ENCODE measurements around the gene RAPGEF1. TPM values are rescaled to one million over a fixed set of nuclear protein-coding genes. Genes with fewer than 3 reads are reported as not detected.

RAPGEF1 gene
- polyA plus RNA-seq, 1 donor from 2014 or later, result 23.6 TPM

DNA sequence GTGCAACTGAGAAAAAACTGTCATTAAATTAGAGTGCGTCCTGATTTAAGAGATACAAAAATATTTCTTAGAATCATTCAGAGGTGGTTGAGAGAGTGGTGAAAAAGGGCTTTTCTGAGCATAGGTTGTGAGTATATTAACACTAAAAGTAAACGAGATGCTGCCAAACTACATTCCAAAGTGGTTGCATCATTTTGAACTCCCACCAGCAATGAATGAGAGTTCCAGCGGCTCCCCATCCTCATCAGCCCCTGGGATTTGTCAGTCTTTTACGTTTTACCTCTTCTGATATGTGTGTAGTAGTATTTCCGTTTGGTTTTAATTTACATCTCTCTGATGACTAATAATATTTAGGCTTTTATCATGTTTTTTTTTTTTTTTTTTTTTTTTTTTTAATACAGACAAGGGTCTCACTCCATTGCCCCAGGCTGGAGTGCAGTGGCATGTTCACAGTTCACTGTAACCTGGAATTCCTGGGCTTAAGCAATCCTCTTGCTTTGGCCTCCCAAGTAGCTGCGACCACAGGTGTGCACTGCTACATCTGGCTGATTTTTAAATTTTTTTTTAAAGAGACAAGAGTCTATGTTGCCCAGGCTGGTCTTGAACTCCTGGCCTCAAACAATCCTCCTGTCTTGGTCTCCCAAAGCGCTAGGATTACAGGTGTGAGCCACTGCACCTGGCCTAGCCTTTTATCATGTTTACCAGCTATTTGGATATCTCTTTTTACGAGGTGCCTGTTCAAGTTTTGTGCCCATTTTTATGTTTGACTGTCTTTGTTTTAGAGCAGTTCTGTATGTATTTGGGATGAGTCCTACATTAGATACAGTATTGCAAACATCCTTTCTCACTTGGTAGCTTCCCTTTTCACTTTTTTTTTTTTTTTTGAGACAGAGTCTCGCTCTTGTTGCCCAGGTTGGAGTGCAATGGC is 177.6 kb downstream of the RAPGEF1 start:
- no peak for TF ChIP-seq SMC3 (conservative IDR thresholded peaks at IDR 0.05; ENCODE audit: poor library complexity)
- TF ChIP-seq MXI1 (conservative IDR thresholded peaks at IDR 0.05; ENCODE audit: poor library complexity, severe bottlenecking), result no peak
- TF ChIP-seq EZH2 (IDR thresholded peaks at IDR 0.05; ENCODE audit: borderline replicate concordance, insufficient read depth, low read length, poor library complexity, severe bottlenecking), result no peak
- TF ChIP-seq, protein P1, sequence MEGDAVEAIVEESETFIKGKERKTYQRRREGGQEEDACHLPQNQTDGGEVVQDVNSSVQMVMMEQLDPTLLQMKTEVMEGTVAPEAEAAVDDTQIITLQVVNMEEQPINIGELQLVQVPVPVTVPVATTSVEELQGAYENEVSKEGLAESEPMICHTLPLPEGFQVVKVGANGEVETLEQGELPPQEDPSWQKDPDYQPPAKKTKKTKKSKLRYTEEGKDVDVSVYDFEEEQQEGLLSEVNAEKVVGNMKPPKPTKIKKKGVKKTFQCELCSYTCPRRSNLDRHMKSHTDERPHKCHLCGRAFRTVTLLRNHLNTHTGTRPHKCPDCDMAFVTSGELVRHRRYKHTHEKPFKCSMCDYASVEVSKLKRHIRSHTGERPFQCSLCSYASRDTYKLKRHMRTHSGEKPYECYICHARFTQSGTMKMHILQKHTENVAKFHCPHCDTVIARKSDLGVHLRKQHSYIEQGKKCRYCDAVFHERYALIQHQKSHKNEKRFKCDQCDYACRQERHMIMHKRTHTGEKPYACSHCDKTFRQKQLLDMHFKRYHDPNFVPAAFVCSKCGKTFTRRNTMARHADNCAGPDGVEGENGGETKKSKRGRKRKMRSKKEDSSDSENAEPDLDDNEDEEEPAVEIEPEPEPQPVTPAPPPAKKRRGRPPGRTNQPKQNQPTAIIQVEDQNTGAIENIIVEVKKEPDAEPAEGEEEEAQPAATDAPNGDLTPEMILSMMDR (IDR thresholded peaks at IDR 0.05; ENCODE audit: poor library complexity, severe bottlenecking), result no peak
- no peak for TF ChIP-seq TAF1 (IDR thresholded peaks at IDR 0.05; ENCODE audit: low read depth)
- TF ChIP-seq REST (IDR thresholded peaks at IDR 0.05; ENCODE audit: borderline replicate concordance), result no peak
- TF ChIP-seq POLR2AphosphoS5 (IDR thresholded peaks at IDR 0.05), result no peak
- no peak for TF ChIP-seq EP300 (conservative IDR thresholded peaks at IDR 0.05; ENCODE audit: poor library complexity, severe bottlenecking)
- no peak for TF ChIP-seq RAD21 (conservative IDR thresholded peaks at IDR 0.05)
- H3K4me3 ChIP-seq (ENCODE audit: low read length), result no peak overlapping the region
- no peaks in the 10 kb centered on the region for H3F3A ChIP-seq (ENCODE audit: insufficient read depth, low read length, poor library complexity, severe bottlenecking)
- H3K79me2 ChIP-seq (replicated peaks; ENCODE audit: insufficient read depth, low read length), result no peaks in the 10 kb centered on the region
- no peaks in the 10 kb centered on the region for H4K20me1 ChIP-seq (ENCODE audit: insufficient read depth)
- no peak overlapping the region for H3K4me2 ChIP-seq (ENCODE audit: low read length)
- no peaks in the 10 kb centered on the region for H3K9me3 ChIP-seq (ENCODE audit: low read length)
- H3K9me2 ChIP-seq (ENCODE audit: insufficient read depth, low read length), result no peaks in the 10 kb centered on the region
- H3K27ac ChIP-seq (ENCODE audit: low read length), result no peak overlapping the region
- no peaks in the 10 kb centered on the region for H3K27me3 ChIP-seq (ENCODE audit: insufficient read depth, low read depth, low read length)
- H3K36me3 ChIP-seq (ENCODE audit: insufficient read depth, low read length), result no peaks in the 10 kb centered on the region
- no peak overlapping the region for H3K9ac ChIP-seq (ENCODE audit: low read length)
- H2AFZ ChIP-seq (ENCODE audit: low read depth, low read length), result no peak overlapping the region

DNA sequence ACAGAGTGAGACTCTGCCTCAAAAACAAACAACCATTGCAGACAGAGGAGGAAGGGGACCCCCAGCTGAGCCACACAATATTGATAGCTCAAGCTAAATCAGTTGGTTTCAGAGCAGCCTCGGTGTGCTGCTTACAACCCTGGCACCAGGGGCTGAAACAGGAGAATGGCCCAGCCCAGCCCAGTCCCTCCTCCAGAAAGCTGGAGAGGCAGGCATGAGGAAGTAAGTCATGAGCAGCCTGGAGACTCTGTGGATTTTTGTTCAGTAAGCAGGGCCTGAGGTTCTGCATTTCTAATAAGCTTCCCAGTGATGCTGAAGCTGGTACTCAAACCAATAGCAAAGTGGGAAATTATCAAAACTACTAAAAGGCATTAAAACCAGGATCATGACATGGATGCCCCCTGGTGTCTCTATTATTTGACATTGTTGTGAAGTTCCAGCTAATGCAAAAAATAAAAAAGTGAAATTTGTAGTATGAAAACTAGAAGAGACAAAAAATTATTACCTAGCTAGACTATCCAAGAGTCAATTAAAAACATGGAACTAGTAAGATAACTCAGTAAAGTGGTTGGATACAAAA is 180.4 kb downstream of the RAPGEF1 start:
- Histone ChIP-seq H4K20me1 (ENCODE audit: insufficient read depth) (no peaks in the 10 kb centered on the region), H3K9me3 (ENCODE audit: low read length) (no peaks in the 10 kb centered on the region), H3K27ac (ENCODE audit: low read length) (no peak overlapping the region), H3K36me3 (ENCODE audit: insufficient read depth, low read length) (no peaks in the 10 kb centered on the region), H3K9me2 (ENCODE audit: insufficient read depth, low read length) (no peaks in the 10 kb centered on the region), H3K27me3 (ENCODE audit: insufficient read depth, low read depth, low read length) (peaks cover 15% of the 10 kb centered on the region), H3K9ac (ENCODE audit: low read length) (no peak overlapping the region), H3K4me3 (ENCODE audit: low read length) (no peak overlapping the region), H3K79me2 (replicated peaks; ENCODE audit: insufficient read depth, low read length) (no peaks in the 10 kb centered on the region), H2AFZ (ENCODE audit: low read depth, low read length) (no peak overlapping the region), H3F3A (ENCODE audit: insufficient read depth, low read length, poor library complexity, severe bottlenecking) (no peaks in the 10 kb centered on the region), H3K4me2 (ENCODE audit: low read length) (no peak overlapping the region)
- TF ChIP-seq REST (IDR thresholded peaks at IDR 0.05; ENCODE audit: borderline replicate concordance), result no peak
- TF ChIP-seq POLR2AphosphoS5 (IDR thresholded peaks at IDR 0.05), result no peak
- no peak for TF ChIP-seq RAD21 (conservative IDR thresholded peaks at IDR 0.05)
- TF ChIP-seq, protein P1 (IDR thresholded peaks at IDR 0.05; ENCODE audit: poor library complexity, severe bottlenecking), result no peak
- TF ChIP-seq EP300 (conservative IDR thresholded peaks at IDR 0.05; ENCODE audit: poor library complexity, severe bottlenecking), result no peak
- no peak for TF ChIP-seq SMC3 (conservative IDR thresholded peaks at IDR 0.05; ENCODE audit: poor library complexity)
- no peak for TF ChIP-seq EZH2 (IDR thresholded peaks at IDR 0.05; ENCODE audit: borderline replicate concordance, insufficient read depth, low read length, poor library complexity, severe bottlenecking)
- no peak for TF ChIP-seq TAF1 (IDR thresholded peaks at IDR 0.05; ENCODE audit: low read depth)
- no peak for TF ChIP-seq MXI1 (conservative IDR thresholded peaks at IDR 0.05; ENCODE audit: poor library complexity, severe bottlenecking)
